GM21423 (cell line): ENCODE data around the gene FRMPD2.
"Not testable (repeated sequence)": the region's sequence is repeated elsewhere in the genome, so short reads cannot be mapped to it uniquely, and the experiment has no call there.

Experiments
- ATAC-seq: cut with Tn5 transposase; IDR thresholded peaks from one replicate; pipeline ENCODE4 v1.9.1; 2021; ENCODE audit warnings: mild to moderate bottlenecking, moderate library complexity; ENCODE audit not compliant: unreplicated experiment

Gene FRMPD2

GRCh38 chr10:48290286-48290685 is 15.8 kb upstream of the FRMPD2 start:
- no peak for ATAC-seq

DNA sequence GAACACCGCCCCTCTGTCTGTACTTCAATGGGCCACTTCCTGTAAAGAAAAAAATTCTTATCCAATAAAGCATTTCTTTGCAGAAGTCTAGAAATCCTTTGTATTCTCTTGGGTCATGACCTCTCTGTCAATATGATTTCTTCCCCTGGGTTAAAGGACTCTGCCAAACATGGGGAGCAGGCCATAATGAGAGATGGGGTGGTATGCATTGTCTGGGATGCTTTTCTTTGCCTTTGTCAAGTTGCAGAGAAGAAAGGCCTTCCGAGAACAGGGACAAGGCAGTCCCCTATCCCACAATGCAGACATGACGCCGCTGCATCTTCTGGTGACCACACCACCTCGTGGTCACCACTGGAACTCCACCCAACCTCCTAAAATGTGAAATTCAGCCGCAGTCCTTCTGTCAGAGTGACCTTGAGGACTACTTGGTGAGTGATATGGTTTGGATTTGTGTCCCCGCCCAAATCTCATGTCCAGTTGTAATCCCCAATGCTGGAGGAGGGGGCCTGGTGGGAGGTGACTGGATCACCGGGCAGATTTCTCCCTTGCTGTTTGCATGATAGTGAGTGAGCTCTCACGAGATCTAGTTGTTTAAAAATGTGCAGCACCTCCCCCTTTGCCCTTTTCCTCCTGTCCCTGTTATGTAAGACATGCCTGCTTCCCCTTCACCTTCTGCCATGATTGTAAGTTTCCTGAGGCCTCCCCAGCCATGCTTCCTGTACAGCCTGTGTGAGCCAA is 15.2 kb upstream of the FRMPD2 start:
- peak; percentile 41 for ATAC-seq

DNA sequence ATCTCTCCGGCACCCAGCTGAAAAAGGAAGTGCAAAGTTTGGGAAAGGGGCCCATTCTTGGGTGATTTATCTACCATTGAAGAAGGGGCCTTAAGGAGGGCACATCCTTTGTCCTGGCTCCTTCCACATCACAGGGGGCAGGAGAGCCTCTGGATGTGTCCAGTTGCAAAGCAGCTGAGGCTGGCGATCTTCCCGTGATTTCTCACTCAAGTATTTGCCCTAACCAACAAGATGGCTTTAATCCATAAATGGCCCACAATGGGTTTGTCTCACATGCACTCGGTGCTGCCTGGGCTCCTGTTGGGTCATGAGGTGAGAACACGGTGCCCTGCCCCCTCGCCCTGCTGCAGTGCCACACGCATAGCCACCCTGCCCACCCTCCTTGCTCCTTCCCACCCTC is 14.2 kb upstream of the FRMPD2 start:
- ATAC-seq: no peak

DNA sequence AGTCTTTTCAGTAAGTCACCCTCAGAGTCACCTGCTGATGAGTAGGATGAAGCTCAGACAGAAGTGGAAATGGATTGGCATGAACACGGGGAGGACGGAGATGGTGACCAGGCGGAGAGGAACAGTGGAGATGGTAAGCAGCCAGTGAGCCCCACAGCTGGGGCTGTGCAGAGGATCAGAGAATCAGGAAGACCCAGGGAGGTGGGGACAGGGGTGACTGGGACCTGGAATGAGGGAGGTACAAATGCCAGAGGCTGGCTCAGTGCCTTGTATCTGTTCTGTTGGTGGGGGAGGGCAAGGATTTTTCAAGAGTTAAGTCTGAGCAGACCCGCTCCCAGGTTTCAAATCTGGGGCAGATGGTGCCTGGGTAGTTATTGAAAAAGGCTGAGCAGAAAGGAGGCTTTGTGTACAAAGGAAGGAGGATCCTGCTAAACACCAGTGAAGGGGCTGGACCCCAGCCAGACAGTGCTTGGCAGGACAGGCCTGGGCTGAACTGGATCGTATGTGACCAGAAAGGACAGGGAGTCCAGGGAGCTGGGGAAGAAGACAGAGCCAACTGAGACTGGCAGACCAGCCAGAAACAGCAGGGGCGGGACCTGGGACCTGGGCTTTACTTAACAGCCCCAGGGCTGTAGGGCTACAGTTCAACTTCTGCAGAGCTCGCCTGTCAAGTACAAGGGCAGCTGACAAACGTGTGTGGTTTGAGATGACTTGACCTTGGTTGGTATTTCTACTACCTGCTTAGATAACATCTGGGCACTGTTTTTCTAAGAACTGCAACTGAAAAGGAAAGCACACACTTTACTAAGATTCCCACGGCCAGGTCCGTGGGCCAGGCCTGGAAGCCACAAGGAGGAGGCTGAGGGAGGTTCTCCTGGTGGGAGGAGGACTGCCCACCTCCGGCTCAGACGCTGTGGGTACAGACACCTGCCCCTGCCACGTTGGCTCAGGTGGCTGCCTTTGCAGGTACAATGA is 13.2 kb upstream of the FRMPD2 start:
- peak; percentile 48 for ATAC-seq

DNA sequence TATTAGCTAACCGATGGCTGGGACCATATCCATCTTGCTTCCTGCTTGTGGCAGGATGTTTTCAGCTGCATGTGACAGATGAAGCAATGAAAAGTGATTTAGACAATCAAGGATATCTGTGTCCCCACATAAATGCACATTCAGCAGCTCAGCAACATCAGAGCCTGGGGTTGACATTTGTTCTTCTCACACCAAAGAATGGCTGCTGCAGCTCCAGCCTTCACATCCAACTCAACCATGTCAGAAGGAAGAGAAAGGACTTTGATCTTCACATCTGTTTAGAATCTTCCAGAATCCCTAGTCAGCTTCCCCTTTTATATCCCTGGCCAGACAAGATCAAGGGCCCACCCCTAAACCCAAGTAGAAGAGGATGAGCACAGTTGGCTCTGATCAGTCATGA is 11.9 kb upstream of the FRMPD2 start:
- ATAC-seq: no peak

GRCh38 chr10:48285710-48286109 is 11.2 kb upstream of the FRMPD2 start:
- peak; percentile 30 for ATAC-seq

GRCh38 chr10:48284811-48285210 is 10.3 kb upstream of the FRMPD2 start:
- no peak for ATAC-seq

- no peak for ATAC-seq
Observed at GRCh38 chr10:48284002-48284546, 9.6 kb upstream of the FRMPD2 start.

DNA sequence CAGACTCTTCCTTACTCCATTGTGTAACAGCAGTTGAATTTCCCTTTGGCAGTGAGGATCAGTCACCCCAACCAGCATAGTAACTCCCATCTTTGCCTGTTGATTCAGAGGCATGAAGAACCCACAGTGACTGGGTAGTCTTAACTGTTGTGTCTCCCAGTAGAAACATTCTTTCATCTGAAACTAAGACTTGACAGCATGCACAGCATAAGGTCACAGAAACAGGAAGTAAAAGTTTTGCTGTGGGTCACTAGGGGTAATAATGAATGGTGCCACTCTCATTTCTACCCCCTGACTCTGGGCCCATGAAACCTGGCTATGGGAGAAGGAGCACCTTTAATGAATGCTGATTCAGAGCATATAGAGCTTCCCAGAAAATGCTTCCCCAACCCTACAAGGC is 8.3 kb upstream of the FRMPD2 start:
- ATAC-seq: peak; percentile 60

- ATAC-seq: not testable (repeated sequence)
Observed at GRCh38 chr10:48281697-48282096, 7.2 kb upstream of the FRMPD2 start.

GRCh38 chr10:48279081-48279751 is 4.7 kb upstream of the FRMPD2 start:
- peak; percentile 82 for ATAC-seq

DNA sequence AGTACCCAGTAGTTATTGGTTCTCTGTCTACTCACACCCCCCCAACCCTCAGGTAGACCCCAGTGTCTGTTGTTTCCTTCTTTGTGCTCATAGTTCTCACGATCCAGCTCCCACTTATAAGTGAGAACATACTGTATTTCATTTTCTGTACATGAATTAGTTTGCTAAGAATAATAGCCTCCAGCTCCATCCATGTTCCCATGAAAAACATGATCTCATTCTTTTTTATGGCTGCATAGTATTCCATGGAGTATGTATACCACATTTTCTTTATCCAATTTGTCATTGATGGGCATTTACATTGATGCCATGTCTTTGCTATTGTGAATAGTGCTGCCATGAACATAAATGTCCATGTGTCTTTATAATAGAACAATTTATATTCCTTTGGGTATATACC is 2.6 kb upstream of the FRMPD2 start:
- no peak for ATAC-seq

- no peak for ATAC-seq
Observed at GRCh38 chr10:48273741-48274140, 755 bp downstream of the FRMPD2 start.

- ATAC-seq: no peak
Observed at GRCh38 chr10:48272682-48273081, 1.8 kb downstream of the FRMPD2 start.

DNA sequence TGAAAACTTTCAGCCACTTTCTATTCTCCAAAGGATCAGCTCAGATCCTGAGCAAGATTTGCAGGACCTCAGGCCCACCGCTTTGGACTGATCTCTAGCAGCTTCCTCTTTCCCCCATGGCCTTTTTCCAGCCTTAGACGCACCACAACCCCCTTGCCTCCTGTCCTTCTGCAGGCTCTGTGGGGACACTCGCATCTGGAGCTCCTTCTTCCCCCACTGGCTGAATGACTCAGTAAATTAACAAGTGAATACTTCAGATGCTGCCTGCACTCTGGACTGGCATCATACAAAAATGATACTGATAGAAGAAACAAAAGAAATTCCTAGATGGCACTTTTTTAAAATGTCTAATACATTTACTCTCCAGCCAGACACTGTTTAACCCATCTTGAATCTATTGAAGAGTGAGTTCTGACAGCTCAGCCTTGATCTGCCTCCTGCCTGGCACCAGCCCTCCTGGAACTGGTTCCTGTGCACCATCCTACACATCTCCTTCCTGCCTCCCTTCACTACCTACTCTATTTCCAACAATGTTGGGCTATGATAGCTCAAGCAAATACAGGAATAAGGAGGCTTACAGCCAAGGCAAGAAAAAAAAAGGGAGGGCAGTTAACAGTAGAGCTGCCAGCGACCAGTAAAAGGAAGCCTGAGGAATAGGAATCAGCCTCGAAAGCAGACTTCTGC is 3.3 kb downstream of the FRMPD2 start:
- ATAC-seq: no peak

- no peak for ATAC-seq
Observed at GRCh38 chr10:48266528-48266927, 8.0 kb downstream of the FRMPD2 start.

GRCh38 chr10:48258105-48258504 is 16.4 kb downstream of the FRMPD2 start:
- ATAC-seq: no peak

DNA sequence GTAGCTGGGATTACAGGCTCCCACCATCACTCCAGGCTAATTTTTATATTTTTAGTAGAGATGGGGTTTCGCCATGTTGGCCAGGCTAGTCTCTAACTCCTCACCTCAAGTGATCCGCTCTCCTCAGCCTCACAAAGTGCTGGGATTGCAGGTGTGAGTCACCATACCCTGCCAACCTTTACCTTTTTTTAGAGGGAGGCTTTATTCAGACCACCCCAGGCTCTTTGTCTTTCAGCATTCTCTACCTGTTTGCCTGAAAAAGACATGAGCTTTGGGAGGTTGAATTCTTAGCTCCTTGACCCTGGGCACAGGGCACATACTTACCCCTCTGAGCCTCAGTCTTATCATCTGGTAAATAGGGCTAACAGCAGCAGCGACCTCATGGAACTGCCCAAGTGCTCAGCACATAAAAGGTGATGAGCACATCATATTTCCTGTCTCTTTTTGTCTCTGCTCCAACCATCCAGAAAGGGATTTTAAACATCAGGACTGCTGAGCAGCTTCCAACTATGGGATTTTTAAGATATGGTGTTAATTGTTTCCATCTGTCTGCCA is 17.0 kb downstream of the FRMPD2 start:
- no peak for ATAC-seq

- no peak for ATAC-seq
Observed at GRCh38 chr10:48255722-48256121, 18.8 kb downstream of the FRMPD2 start.
